Left colon (tissue), 2 donors: ENCODE results near the gene NOM1. TPM values are rescaled to one million over a fixed set of nuclear protein-coding genes. Genes with fewer than 3 reads are reported as not detected.
"Not testable (repeated sequence)": the region's sequence is repeated elsewhere in the genome, so short reads cannot be mapped to it uniquely, and the experiment has no call there.

Experiments
- ATAC-seq: fragments of 200-7000 bp; cut with Tn5 transposase; one replicate; pipeline ENCODE4 v1.9.1; 2020; ENCODE audit warnings: mild to moderate bottlenecking, moderate library complexity
- DNase-seq, 2 donors: peaks; one replicate each; pipeline ENCODE4 v3.0.0-alpha.2; 2020
- intact Hi-C, 2 donors: fragments of 100-400 bp; cut with DNase I in 1 of 2; cut with micrococcal nuclease in 1 of 2; formaldehyde crosslinking; loops; one replicate each; pipeline versions ENCODE4 v1.11.2 to v1.14.0; 2022; cut with DNase I, micrococcal nuclease
- long read RNA-seq: library from polyadenylated mRNA; unstranded; transcript quantifications from one replicate; pipeline ENCODE4 v2.0.0, GENCODE V29; 2021
- total RNA-seq, 2 donors: library from RNA; stranded (reverse); fragmentation: NEBNext Ultra II Directional; extraction: Animal tissue kit (Norgen Biotek cat#: 25700); gene quantifications; one replicate each; pipeline ENCODE4 v1.2.1, GENCODE V29; 2021
- donor health status: DM: no; HTN: no; CAD: no.
- donor health status: DM: yes; HTN: yes; CAD: no.

Gene NOM1, protein sequence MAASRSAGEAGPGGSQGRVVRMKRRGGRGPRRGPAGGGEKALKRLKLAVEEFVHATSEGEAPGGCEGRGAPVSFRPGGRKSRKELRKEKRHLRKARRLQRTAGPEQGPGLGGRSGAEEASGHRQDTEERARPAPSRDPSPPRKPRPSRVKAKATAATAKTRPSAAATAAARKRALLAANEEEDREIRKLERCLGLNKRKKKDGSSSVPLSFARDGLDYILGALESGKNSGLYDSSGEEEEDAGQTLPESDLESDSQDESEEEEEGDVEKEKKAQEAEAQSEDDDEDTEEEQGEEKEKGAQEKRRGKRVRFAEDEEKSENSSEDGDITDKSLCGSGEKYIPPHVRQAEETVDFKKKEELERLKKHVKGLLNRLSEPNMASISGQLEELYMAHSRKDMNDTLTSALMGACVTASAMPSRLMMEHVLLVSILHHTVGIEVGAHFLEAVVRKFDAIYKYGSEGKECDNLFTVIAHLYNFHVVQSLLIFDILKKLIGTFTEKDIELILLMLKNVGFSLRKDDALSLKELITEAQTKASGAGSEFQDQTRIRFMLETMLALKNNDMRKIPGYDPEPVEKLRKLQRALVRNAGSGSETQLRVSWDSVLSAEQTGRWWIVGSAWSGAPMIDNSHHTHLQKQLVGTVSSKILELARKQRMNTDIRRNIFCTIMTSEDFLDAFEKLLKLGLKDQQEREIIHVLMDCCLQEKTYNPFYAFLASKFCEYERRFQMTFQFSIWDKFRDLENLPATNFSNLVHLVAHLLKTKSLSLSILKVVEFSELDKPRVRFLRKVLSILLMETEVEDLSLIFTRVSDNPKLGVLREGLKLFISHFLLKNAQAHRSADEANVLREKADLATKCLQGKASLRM
- 10 to 100 TPM; 13.3 to 16.1 TPM for total RNA-seq
- long read RNA-seq, full-length matches to known transcripts, result 5 of 14 reads
- long read RNA-seq, partial matches to known transcripts, result 6 of 14 reads
- long read RNA-seq, other reads (novel, unspliced or antisense), result 3 of 14 reads

DNA sequence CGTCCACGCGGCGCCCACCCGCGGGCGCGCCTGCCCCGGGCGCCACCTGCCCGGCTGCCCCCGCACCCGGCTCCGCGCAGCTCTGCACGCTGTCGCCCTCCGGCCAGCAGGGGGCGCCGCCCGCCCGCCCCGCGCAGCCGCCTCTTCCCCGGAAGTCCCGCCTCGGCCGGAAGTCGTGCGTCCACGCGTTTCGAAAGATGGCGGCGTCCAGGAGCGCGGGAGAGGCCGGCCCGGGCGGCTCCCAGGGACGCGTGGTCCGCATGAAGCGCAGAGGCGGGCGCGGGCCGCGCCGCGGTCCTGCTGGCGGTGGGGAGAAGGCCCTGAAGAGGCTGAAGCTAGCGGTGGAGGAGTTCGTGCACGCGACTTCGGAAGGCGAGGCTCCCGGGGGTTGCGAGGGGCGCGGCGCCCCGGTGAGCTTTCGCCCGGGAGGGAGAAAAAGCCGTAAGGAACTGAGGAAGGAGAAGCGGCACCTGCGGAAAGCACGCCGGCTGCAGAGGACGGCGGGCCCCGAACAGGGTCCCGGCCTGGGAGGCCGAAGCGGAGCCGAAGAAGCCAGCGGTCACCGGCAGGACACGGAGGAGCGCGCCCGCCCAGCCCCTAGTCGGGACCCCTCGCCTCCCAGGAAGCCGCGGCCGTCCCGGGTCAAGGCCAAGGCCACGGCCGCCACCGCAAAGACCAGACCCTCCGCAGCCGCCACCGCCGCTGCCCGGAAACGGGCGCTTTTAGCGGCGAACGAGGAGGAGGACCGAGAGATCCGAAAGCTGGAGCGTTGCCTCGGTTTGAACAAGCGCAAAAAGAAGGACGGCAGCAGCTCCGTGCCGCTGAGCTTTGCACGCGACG, at the start of gene NOM1:
NOM1 (plus strand) TSS at position 172 of the 840 bp plus-strand sequence; CDS start at position 198, 26 bp downstream.
- DNase-seq (peak; percentile 81 to 95), ATAC-seq (peak; percentile 92)
- intact Hi-C loops, result loop anchor here in 1 of 2 donors (5.0 kb wide), 1 partner anchor 188 kb away; the partner anchor contains the start of gene UBE3C

DNA sequence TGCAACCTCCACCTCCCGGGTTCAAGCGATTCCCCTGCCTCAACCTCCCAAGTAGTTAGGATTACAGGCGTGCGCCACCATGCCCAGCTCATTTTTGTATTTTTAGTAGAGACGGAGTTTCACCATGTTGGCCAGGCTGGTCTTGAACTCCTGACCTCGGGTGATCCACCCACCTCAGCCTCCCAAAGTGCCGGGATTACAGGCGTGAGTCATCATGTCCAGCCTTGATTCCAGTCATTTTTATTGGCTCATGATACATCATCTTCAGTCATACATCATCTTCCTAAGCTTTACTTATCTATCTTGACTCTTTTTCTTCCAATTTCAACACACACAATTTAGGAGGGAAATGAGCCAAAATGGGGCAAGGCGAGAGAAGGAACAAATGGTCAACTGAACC, 49.4 kb upstream of the NOM1 start:
- DNase-seq, ATAC-seq, intact Hi-C loops: not testable (repeated sequence)

DNA sequence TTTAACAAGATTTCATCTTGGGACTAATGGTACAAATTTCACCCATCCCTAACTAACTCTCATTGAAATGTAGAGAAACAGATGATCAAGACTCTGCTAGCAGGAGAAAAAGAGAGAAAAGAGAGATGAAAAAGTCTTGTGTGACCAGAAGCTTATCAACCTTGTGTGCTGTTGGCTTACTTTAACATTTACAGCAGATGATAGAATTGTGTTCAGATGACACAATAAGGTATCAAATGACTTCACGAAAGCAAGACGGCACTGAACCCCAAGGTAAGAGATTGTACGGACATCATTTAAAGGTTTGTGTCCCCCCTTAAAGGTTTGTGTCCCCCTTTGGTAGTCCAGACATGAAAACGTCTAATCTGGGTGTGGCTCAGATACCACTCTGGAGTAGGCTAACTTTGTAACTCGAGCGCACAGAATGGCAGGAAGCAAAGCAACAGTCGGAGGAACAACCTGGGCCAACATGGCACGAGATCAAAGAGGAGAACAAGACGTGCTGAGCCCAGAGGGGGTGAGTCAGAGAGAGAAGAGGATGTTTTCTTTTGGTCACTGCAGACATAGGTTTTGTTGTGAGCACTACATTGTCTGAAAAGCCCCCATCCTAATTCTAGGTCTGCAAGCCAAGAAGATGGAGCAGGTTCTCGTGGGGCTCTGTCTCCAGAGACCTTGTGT, 46.1 kb upstream of the NOM1 start:
- ATAC-seq (no peak), DNase-seq (no peak)
- intact Hi-C loops, result no loop called here

DNA sequence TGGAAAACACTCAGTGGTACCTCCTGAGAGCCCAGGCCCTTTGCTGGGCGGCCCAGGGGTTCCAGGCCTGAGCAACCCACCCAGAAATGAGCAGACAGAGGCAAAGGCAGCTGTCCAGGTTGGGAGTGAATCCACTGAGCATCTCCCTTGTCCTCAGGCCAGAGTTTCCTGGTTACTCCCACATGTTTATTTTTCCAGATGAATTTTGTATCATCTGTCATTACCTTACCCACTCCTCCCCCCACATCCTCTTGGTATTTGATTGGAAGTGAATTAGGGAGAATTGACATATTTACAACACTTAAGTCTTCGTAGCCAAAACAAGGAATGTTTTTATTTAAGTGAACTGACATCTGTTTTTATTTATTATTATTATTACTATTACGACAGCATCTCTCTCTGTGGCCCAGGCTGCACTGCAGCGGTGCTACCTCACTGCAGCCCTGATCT, 43.3 kb upstream of the NOM1 start:
- intact Hi-C loops, result no loop called here
- ATAC-seq (no peak), DNase-seq (no peak)

DNA sequence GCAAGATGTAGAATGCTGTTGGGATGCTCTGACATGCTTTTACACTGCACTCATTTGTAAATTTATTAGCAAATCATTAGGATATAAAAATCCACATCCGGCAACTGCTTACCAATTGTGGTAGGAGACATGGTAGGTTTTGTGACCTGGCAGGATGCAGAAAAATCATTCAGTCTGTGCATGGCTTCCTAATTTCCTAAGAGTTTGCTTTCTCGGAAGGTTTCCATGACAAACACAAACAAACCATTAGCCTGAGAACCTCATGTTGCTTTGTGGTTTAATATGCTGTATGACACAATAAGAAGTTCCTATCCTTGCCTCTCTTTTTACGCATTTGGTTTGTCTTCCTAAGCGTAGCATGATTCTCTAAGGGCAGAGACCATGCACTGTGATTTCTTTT, 41.9 kb upstream of the NOM1 start:
- DNase-seq (no peak), ATAC-seq (no peak)
- intact Hi-C loops, result no loop called here

DNA sequence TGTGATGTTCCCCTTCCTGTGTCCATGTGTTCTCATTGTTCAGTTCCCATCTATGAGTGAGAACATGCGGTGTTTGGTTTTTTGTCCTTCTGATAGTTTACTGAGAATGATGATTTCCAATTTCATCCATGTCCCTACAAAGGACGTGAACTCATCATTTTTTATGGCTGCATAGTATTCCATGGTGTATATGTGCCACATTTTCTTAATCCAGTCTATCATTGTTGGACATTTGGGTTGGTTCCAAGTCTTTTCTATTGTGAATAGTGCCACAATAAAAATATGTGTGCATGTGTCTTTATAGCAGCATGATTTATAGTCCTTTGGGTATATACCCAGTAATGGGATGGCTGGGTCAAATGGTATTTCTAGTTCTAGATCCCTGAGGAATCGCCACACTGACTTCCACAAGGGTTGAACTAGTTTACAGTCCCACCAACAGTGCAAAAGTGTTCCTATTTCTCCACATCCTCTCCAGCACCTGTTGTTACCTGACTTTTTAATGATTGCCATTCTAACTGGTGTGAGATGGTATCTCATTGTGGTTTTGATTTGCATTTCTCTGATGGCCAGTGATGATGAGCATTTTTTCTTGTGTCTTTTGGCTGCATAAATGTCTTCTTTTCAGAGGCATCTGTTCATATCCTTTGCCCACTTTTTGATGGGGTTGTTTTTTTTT, 39.8 kb upstream of the NOM1 start:
- ATAC-seq, DNase-seq, intact Hi-C loops: not testable (repeated sequence)

DNA sequence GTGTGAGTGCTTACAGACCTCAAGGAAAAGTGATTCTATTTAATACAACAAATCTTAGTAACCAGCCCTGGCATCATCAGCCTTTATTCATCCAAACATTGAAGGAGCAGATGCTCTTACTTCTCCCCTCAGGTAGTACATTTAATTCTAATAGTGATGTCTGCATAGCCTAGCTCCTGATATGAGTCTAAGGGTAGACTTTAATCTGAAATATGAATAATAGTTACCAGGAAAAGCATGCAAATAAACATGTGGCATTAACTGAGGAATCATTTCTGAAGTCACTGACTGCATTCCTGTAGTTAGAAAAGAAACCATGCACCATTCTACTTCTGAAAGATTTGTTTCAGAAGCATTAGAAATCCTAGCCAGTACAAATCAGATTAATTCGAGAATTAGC, 30.9 kb upstream of the NOM1 start:
- ATAC-seq, result no peak
- no peak for DNase-seq
- intact Hi-C loops, result no loop called here

DNA sequence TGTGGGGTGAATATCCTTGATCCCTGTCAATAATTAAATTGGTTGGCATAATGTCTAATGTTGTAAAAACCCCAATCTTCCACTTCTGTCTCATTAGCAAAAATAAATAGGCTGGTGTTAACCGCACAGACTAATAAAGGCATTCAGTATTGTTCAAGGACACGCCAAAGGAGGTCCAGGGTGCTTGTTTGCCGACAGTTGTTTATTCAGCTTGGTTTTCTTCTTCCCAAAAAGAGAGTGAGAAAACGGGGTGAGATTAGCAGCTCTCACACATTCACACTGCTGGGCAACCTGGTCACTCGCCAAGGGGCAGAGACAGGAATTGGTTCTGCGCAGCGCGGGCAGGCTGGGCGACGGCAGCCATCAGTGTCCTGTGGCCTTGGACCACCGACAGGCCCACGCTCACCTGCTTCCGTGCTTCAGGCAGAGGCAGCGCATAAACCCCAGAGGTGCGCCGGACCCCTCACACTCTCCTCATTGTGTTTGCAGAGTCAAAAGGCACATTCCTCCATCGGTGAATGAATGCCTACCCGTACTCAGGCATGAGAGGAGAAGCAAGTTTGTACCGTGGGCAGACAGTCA, 30.3 kb upstream of the NOM1 start:
- intact Hi-C loops, result no loop called here
- no peak for ATAC-seq
- DNase-seq, result no peak

DNA sequence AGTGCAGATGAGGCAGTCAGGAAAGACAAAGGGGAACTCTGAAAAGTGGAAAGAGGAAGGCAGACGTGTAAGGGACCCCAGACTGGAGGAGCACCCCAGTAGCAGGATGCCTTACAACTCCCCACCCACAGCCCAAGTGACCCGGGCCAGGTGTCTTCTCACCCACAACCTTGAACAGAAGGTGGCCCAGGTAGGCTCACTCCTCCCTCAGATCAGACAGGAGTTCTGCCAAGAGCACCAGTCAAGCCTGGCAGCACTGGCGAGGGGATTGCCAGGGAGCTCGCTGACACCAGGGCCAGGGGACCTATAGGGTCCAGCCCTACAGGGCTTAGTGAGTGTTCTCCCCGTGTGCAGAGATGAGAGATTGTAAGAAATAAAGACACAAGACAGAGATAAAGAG, 29.4 kb upstream of the NOM1 start:
- DNase-seq (no peak), ATAC-seq (no peak)
- intact Hi-C loops, result no loop called here

DNA sequence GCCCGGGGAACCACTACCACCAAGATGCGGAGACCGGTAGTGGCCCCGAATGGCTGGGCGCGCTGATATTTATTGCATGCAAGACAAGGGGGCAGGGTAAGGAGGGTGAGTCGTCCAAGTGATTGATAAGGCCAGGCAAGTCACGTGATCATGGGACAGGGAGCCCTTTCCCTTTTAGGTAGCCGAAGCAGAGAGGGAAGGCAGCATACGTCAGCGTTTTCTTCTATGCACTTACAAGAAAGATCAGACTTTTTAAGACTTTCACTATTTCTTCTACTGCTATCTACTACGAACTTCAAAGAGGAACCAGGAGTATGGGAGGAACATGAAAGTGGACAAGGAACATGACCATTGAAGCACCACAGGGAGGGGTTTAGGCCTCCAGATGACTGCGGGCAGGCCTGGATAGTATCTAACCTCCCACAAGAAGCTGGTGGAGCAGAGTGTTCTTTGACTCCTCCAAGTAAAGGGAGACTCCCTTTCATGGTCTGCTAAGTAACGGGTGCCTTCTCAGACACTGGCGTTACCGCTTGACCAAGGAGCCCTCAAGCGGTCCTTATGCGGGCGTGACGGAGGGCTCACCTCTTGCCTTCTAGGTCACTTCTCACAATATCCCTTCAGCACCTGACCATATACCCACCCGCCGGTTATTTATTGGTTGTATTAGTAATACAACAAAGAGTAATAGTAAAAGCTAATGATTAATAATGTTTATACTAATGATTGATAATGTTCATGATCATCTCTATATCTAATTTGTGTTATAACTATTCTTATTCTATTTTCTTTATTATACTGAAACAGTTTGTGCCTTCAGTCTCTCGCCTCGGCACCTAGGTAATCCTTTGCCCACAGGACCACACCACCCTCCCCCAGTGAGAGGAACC, 28.8 kb upstream of the NOM1 start:
- DNase-seq, intact Hi-C loops, ATAC-seq: not testable (repeated sequence)

DNA sequence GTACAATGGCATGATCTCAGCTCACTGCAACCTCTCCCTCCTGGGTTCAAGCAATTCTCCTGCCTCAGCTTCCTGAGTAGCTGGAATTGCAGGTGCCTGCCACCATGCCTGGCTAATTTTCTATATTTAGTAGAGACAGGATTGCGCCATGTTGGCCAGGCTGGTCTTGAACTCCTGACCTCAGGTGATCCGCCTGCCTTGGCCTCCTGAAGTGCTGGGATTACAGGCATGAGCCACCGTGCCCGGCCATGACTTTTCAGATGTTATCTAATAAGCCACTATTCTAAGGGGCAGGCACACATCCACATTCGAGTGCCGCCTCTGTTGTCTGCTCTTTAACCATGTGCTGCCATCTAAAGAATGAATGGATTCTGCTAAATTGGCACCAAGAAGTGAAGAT, 27.2 kb upstream of the NOM1 start:
- intact Hi-C loops, ATAC-seq: not testable (repeated sequence)

DNA sequence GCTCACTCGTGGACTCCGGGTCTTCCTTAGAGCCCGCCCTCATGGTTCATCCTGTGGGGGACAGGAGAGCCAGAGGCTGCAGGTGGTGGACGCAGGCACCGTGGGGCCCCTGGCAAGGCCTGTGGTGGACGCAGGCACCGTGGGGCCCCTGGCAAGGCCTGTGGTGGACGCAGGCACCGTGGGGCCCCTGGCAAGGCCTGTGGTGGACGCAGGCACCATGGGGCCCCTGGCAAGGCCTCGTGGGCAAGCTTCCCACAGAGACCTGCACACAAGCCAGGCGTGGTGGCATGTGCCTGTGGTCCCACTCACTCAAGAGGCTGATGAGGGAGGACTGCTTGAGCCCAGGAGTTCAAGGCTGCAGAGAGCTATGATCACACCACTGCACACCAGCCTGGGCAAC, 23.7 kb upstream of the NOM1 start:
- DNase-seq, intact Hi-C loops, ATAC-seq: not testable (repeated sequence)

More for the DNA sequence above, 27.2 kb upstream of the NOM1 start:
- not testable (repeated sequence) for DNase-seq

DNA sequence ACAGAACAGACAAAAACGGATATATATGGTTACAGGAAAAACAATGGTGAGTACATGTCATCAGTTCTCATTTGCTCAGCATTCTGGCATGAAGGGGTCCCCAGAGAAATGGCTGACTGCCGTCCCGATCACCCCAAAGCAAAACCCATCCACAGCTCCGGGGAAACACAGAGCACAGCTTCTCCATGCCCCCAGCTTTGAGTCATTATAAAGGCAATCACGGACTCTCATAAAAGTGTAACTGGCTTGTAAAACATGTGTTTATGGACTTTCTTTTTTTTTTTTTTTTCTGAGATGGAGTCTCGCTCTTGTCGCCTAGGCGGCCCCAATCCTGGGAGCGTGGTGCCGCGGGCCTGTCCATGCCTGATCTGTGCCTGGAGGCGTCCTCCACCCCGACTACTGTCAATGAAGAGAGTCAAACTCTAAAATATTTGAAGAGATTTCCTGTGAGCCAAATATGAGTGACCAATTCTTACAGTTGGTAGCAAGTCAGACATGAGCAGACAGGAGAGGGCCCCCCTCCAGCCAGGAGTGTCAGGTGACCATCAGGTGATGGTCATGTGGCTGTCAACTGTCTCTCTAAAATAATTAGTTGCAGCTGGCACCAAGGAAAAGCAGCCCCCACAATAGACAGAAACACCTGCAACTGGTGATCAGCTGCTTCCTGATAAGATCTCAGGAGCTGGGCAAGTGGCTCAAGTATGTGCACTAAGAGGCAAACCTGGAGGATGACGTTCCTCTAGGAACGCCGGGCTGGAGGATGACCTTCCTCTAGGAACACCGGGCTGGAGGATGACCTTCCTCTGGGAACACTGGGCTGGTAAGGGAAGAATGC, 21.7 kb upstream of the NOM1 start:
- peak; percentile 88 for ATAC-seq
- DNase-seq, result peak in 1 of 2 donors; percentile 21
- intact Hi-C loops, result no loop called here

DNA sequence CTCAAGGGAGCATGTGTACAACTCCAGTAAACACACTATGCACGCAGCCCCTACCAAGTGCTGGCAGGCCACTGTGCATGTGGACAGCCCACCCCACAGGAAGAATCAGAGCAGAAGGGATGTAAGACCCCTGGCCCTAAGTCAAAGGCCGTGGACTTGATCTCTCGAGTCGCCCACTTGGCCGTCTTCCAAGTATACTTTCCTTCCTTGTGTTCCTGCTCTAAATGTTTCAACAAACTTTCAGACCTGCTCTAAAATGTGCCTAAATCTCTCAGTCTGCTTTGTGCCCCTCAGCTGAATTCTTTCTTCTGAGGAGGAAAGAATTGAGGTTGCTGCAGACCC, 21.1 kb upstream of the NOM1 start:
- DNase-seq (no peak), ATAC-seq (peak; percentile 11)
- intact Hi-C loops, result no loop called here

DNA sequence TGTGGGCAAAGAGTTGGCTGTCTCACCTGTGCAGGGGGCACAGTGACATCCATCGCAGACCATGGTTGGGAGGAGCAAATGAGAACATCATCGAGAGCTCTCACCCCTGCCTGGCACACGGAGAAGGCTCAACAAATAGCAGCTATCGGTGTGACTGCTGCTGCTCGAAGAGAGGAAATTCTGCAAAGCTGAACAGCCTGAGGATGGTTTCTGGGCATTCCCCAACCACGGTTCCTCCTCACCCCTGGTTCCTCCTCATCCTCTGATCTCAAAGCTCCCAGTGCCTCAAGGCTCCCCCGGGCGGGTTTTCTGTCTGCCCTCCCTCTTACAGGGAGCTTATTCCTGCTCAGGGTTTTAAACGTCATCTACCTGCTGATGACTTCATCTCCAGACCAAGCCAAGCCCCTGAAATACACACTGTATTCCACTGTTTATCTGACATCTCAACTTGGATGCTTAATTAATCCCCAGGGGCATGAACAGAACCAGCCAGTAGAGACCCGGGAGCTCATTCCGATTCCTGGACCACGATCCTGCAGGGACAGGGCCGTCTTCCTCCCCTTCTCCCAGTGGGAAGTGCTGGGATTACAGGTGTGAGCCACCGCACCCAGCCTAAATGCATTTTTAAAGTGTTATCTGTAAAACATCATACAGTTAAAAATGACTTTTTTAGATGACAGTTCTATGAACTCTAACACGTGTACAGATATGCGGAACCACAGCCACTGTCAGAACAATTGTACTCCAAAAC, 19.5 kb upstream of the NOM1 start:
- ATAC-seq (no peak), DNase-seq (no peak)
- intact Hi-C loops, result no loop called here
